Heart left ventricle (tissue), 16 donors: ENCODE results near the gene MGME1. TPM values are rescaled to one million over a fixed set of nuclear protein-coding genes. Genes with fewer than 3 reads are reported as not detected.
A peak's percentile ranks its signal among the peaks of the same experiment; 100 is the strongest.

Experiments used
- ATAC-seq, 4 donors: fragments of 200-7000 bp; cut with Tn5 transposase; one replicate each; pipeline ENCODE4 v1.9.1; 2020 to 2022; ENCODE audit warnings: moderate library complexity in 4 of 4, mild to moderate bottlenecking in 3 of 4, moderate number of reproducible peaks in 1 of 4
- DNase-seq, 5 donors: peaks; one replicate each; pipeline ENCODE4 v3.0.0-alpha.2; 2020
- H3K27ac ChIP-seq, 12 donors: fragments of 200-600 bp; sonication (generic) in 4 of 12; one replicate each; pipeline versions ENCODE4 v1.5.0 to v1.8.0; 2016 to 2022; ENCODE audit warnings: mild to moderate bottlenecking in 2 of 12
- H3K27me3 ChIP-seq, 9 donors: fragments of 200-600 bp; sonication (generic) in 2 of 9; one replicate each; pipeline versions ENCODE4 v1.5.1 to v1.8.0; 2016 to 2022; ENCODE audit warnings: mild to moderate bottlenecking in 3 of 9
- H3K36me3 ChIP-seq, 9 donors: fragments of 200-600 bp; sonication (generic) in 2 of 9; one replicate each; pipeline versions ENCODE4 v1.5.0 to v1.8.0; 2018 to 2022; ENCODE audit warnings: mild to moderate bottlenecking in 2 of 9
- H3K4me1 ChIP-seq, 12 donors: fragments of 200-600 bp; sonication (generic) in 4 of 12; one replicate each; pipeline versions ENCODE4 v1.5.0 to v1.8.0; 2016 to 2022; ENCODE audit warnings: mild to moderate bottlenecking in 3 of 12
- H3K4me3 ChIP-seq, 12 donors: fragments of 200-600 bp; sonication (generic) in 4 of 12; one replicate each; pipeline versions ENCODE4 v1.5.0 to v1.8.0; 2017 to 2022; ENCODE audit warnings: mild to moderate bottlenecking in 9 of 12, moderate library complexity in 4 of 12
- H3K9me3 ChIP-seq, 12 donors: fragments of 200-600 bp; sonication (generic) in 4 of 12; one replicate each; pipeline versions ENCODE4 v1.5.0 to v1.8.0; 2016 to 2022; ENCODE audit warnings: mild to moderate bottlenecking in 1 of 12
- POLR2A ChIP-seq, 2 donors: fragments of 450-650 bp; IDR thresholded peaks; one replicate each; pipeline ENCODE4 v1.6.1; 2017; ENCODE audit warnings: antibody characterized with exemption in 2 of 2, mild to moderate bottlenecking in 2 of 2, moderate library complexity in 2 of 2
- WGBS, 4 donors: extraction: QIAGEN DNeasy Blood & Tissue Kit in 2 of 4; methylation state at CpG; one replicate each; pipeline versions ENCODE4 v1.1.5 to v1.1.7; 2013 to 2018; 5-methylcytosine and 5-hydroxymethylcytosine counted together
- intact Hi-C, 10 donors: fragments of 100-400 bp; cut with DNase I; formaldehyde crosslinking; loops; one replicate each; pipeline versions ENCODE4 v1.11.1 to v1.14.2; 2022
- polyA plus RNA-seq, 2 donors: library from polyadenylated mRNA; stranded (reverse); fragments of 200-250 nt; gene quantifications; one replicate each; pipeline ENCODE4 v1.2.3, GENCODE V29; 2013
- total RNA-seq, 9 donors: library from RNA; depleted of rRNA in 2 of 9; stranded (reverse); fragments of >200 nt in 2 of 9; fragmentation: NEBNext Ultra II Directional in 3 of 9; extraction: Animal tissue kit (Norgen Biotek cat#: 25700) in 3 of 9; gene quantifications; one replicate each; pipeline versions ENCODE4 v1.1.0 to v1.2.4, GENCODE V29; 2016 to 2023
- TF ChIP-seq, protein P1 (sequence below), 12 donors: fragments of 200-600 bp; sonication (generic) in 4 of 12; IDR thresholded peaks; one replicate each; pipeline versions ENCODE4 v1.5.0 to v1.8.0; 2018 to 2022; ENCODE audit warnings: antibody characterized with exemption in 12 of 12, mild to moderate bottlenecking in 5 of 12
- donor health status: ischemic (EF 13 %, LVEDD 7.1; RV severe dilation, severe dysfunction).
- donor health status: healthy with polysubstance abuse.
- donor health status: DM: no; HTN: yes; CAD: no.
- donor health status: DM: no; HTN: no; CAD: no.
- donor health status: ischemic (EF 25% LVEDD 6.9; RV normal size, moderate dysfunction).
- donor health status: ischemic (EF 25% LVEDD 5.7; RV mildly dilated, moderate dysfunction).
- donor health status: healthy.
- donor health status: DM: yes; HTN: yes; CAD: no.
- donor health status: ischemic (EF 35%, LVEDD 5.7; RV mildly dilated, moderate dysfunction).
- donor health status: nonischemic (EF 11% LVEDD 7.7; RV severe dilation, severe dysfunction).
- donor health status: DM: yes; HTN: yes; CAD: no.
- donor health status: PGD.
- donor health status: ischemic (EF 29% LVEDD 5.4; RV normal size, mild dysfunction).
- donor health status: nonischemic (EF 23%, LVEDD 6.1; RV moderate dilation, normal function).

The MGME1 gene
- total and polyA plus RNA-seq, 11 donors: 7.7 to 22.0 (median 10.9) TPM

DNA sequence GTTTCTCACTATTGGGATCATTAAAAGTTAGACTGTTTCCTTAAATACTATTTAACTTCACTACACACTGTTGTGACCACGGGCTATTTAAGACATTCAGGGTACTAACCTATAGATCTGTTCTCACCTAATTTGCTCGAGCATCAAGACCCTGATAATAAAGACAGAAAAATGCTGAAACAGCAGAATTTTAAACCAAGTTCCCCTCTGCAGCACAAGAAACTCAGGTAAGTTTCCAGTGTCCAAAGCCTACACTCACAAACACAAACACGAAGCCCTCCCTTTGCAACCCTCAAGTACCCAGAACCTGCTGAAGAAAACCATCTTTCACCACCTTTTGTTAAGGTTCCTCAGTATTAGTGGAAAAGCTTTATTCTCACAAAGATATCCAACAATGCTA, 4.2 kb upstream of the MGME1 start:
- intact Hi-C loops: loop anchor here in 1 of 10 donors (5.0 to 10.0 kb wide), 2 partner anchors 323 to 540 kb away; partner anchors contain the start of genes SEC23B and ZNF133

DNA sequence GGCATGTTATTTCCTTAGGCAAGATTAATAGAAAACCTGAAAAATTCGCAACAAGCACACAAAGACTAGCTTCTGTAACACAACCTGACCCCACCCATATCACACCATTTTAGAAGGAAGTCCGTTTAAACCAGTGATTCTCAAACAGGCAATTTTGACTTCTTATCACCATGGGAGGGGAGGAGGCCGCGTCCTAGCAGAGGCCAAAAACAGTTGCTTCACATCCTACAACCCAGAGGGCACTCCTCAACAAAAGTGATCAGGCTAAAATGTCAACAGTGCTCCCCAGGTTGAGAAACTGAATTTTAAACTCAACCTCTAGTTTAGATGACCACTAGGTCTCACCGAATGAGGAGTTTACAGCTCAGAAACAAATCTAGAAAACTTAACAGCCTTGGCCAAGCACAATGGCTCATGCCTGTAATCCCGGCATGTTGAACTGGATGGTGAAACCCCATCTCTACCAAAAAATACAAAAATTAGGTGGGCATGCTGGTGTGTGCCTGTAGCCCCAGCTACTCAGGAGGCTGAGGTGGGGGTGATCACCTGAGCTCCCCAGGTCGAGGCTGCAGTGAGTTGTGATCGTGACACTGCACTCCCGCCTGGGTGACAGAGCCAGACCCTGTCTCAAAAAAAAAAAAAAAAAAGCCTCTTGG, 3.6 kb upstream of the MGME1 start:
- Histone ChIP-seq H3K4me1 (peaks cover 2 to 77% (median 61%) of the 10 kb centered on the region in 12 donors), H3K27ac (peak overlapping the region in 8 of 12 donors; percentile 4 to 99 (median 96)), H3K36me3 (peaks cover 0 to 11% (median 0%) of the 10 kb centered on the region in 9 donors), H3K4me3 (peak overlapping the region in 8 of 12 donors; percentile 76 to 95 (median 91)), H3K9me3 (no peaks in the 10 kb centered on the region), H3K27me3 (no peaks in the 10 kb centered on the region)
- intact Hi-C loops: loop anchor here in 1 of 10 donors (5.0 to 10.0 kb wide), 2 partner anchors 322 to 540 kb away; partner anchors contain the start of genes SEC23B and ZNF133
- ATAC-seq (no peak), DNase-seq (no peak)
- TF ChIP-seq, protein P1, sequence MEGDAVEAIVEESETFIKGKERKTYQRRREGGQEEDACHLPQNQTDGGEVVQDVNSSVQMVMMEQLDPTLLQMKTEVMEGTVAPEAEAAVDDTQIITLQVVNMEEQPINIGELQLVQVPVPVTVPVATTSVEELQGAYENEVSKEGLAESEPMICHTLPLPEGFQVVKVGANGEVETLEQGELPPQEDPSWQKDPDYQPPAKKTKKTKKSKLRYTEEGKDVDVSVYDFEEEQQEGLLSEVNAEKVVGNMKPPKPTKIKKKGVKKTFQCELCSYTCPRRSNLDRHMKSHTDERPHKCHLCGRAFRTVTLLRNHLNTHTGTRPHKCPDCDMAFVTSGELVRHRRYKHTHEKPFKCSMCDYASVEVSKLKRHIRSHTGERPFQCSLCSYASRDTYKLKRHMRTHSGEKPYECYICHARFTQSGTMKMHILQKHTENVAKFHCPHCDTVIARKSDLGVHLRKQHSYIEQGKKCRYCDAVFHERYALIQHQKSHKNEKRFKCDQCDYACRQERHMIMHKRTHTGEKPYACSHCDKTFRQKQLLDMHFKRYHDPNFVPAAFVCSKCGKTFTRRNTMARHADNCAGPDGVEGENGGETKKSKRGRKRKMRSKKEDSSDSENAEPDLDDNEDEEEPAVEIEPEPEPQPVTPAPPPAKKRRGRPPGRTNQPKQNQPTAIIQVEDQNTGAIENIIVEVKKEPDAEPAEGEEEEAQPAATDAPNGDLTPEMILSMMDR (IDR thresholded peaks at IDR 0.05): no peak
- no peak for TF ChIP-seq POLR2A (IDR thresholded peaks at IDR 0.05)
- 66 to 71% (median 69%) methylated on average over 9 of the region's 9 CpGs for WGBS, 4 donors

More for the DNA sequence above, 4.2 kb upstream of the MGME1 start:
- H3K27ac ChIP-seq: peak overlapping the region in 3 of 12 donors; percentile 97 to 99 (median 98)
- DNase-seq (no peak), ATAC-seq (no peak)
- H3K4me3 ChIP-seq: peak overlapping the region in 1 of 12 donors; percentile 95
- no peaks in the 10 kb centered on the region for H3K27me3 ChIP-seq
- 80 to 87% (median 85%) methylated on average over 3 of the region's 3 CpGs for WGBS, 4 donors
- TF ChIP-seq POLR2A (IDR thresholded peaks at IDR 0.05): no peak
- TF ChIP-seq, protein P1 (IDR thresholded peaks at IDR 0.05): no peak
- H3K4me1 ChIP-seq: peaks cover 2 to 78% (median 61%) of the 10 kb centered on the region in 12 donors
- H3K36me3 ChIP-seq: peaks cover 0 to 11% (median 0%) of the 10 kb centered on the region in 9 donors
- H3K9me3 ChIP-seq: no peaks in the 10 kb centered on the region

DNA sequence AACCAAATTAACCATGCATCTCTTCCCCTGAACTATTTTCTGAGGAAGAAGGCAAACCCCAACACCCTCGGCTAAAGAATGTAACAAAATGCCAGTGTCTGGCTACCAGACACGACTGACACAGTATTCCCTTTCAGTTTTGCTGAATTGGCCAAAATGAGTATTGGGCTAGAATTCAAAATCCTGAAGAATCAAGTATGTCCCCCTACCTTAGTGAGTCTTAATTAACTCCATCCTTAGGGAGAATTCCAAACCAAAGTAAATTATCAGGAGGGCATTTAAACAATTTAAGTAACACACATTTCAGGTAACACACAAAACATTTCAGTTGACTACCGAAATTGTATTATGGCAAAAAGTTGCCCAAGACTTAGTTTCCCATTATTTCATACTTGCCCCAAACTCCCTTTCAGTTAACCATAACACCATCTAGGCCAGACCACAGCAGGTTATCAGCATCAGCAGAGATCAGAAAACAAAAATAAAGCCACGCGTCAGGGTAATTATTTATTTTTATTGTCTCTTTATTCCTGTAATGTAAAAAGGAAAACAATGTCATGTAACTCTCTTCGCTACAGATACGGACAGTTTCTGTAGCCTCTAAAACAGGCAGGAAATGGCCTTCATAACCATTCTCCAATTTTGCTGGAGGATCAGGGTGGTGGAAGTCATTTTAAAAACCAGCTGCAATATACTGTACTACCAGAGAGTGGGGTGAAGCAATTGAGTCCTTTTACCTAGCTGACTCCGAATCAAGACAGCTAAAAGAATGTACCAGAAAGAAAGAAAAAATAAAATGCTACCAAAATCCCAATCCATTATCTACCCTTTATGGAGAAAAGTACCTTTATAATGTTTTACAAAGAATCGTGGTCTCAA, 2.1 kb upstream of the MGME1 start:
- peak overlapping the region in 11 of 12 donors; percentile 63 to 100 (median 96) for H3K27ac ChIP-seq
- peaks cover 2 to 78% (median 63%) of the 10 kb centered on the region in 12 donors for H3K4me1 ChIP-seq
- intact Hi-C loops: loop anchor here in 1 of 10 donors (5.0 to 10.0 kb wide), 2 partner anchors 321 to 538 kb away; partner anchors contain the start of genes SEC23B and ZNF133

More for the DNA sequence above, 2.1 kb upstream of the MGME1 start:
- H3K36me3 ChIP-seq: peaks cover 0 to 11% (median 0%) of the 10 kb centered on the region in 9 donors
- no peaks in the 10 kb centered on the region for H3K9me3 ChIP-seq
- 12 to 21% (median 14%) methylated on average over 9 of the region's 9 CpGs for WGBS, 4 donors
- no peak for TF ChIP-seq POLR2A (IDR thresholded peaks at IDR 0.05)
- TF ChIP-seq, protein P1 (IDR thresholded peaks at IDR 0.05): peak in 2 of 12 donors; percentile 12 to 28
- ATAC-seq (no peak), DNase-seq (no peak)
- peak overlapping the region; percentile 54 to 97 (median 91) for H3K4me3 ChIP-seq
- no peaks in the 10 kb centered on the region for H3K27me3 ChIP-seq
